GM19240 (cell line): ENCODE results near the gene PCK2.

Experiments
- DNase-seq: peaks from one replicate; pipeline ENCODE4 v3.0.0; 2011; ENCODE audit warnings: low spot score; ENCODE audit not compliant: insufficient read length

The PCK2 gene

GRCh38 chr14:24074625-24075484 lies 19.3 kb upstream of the PCK2 start:
- DNase-seq: no peak

GRCh38 chr14:24075485-24076301 lies 18.4 kb upstream of the PCK2 start:
- peak; percentile 39 for DNase-seq

GRCh38 chr14:24076302-24076601 lies 17.9 kb upstream of the PCK2 start:
- DNase-seq: no peak

GRCh38 chr14:24077086-24077485 lies 17.0 kb upstream of the PCK2 start:
- DNase-seq: no peak

GRCh38 chr14:24078146-24078545 lies 16.0 kb upstream of the PCK2 start:
- no peak for DNase-seq

GRCh38 chr14:24079491-24080141 lies 14.5 kb upstream of the PCK2 start:
- no peak for DNase-seq

- no peak for DNase-seq
Measured at GRCh38 chr14:24080142-24080530, 14.0 kb upstream of the PCK2 start.

GRCh38 chr14:24080888-24081738 lies 13.0 kb upstream of the PCK2 start:
- peak; percentile 82 for DNase-seq

GRCh38 chr14:24081739-24082211 lies 12.3 kb upstream of the PCK2 start:
- no peak for DNase-seq

GRCh38 chr14:24082411-24083080 lies 11.6 kb upstream of the PCK2 start:
- DNase-seq: no peak

- DNase-seq: no peak
Measured at GRCh38 chr14:24083462-24083861, 10.6 kb upstream of the PCK2 start.

GRCh38 chr14:24084440-24084839 lies 9.7 kb upstream of the PCK2 start:
- no peak for DNase-seq

- DNase-seq: no peak
Measured at GRCh38 chr14:24085215-24085614, 8.9 kb upstream of the PCK2 start.

- DNase-seq: no peak
Measured at GRCh38 chr14:24086193-24086955, 7.7 kb upstream of the PCK2 start.

- DNase-seq: no peak
Measured at GRCh38 chr14:24087004-24087403, 7.1 kb upstream of the PCK2 start.

GRCh38 chr14:24088095-24088494 lies 6.0 kb upstream of the PCK2 start:
- DNase-seq: no peak

GRCh38 chr14:24089890-24090289 lies 4.2 kb upstream of the PCK2 start:
- no peak for DNase-seq

GRCh38 chr14:24092110-24092504 lies 2.0 kb upstream of the PCK2 start:
- no peak for DNase-seq

- no peak for DNase-seq
Measured at GRCh38 chr14:24092505-24093206, 1.5 kb upstream of the PCK2 start.
